Right ventricle myocardium superior (tissue), 1 donor: Measurements from ENCODE around the gene TJP2. TPM values are rescaled to one million over a fixed set of nuclear protein-coding genes. Genes with fewer than 3 reads are reported as not detected.

Experiments
- ATAC-seq: fragments of 200-7000 bp; cut with Tn5 transposase; one replicate; pipeline ENCODE4 v1.9.1; 2020; ENCODE audit warnings: mild to moderate bottlenecking; ENCODE audit not compliant: poor library complexity
- DNase-seq: peaks from one replicate; pipeline ENCODE4 v3.0.0-alpha.2; 2020
- intact Hi-C: fragments of 100-400 bp; cut with DNase I; formaldehyde crosslinking; loops from one replicate; pipeline ENCODE4 v1.11.2; 2022
- long read RNA-seq: library from polyadenylated mRNA; unstranded; transcript quantifications from one replicate; pipeline ENCODE4 v2.0.0, GENCODE V29; 2021
- total RNA-seq: library from RNA; stranded (reverse); fragmentation: NEBNext Ultra II Directional; extraction: Animal tissue kit (Norgen Biotek cat#: 25700); gene quantifications from one replicate; pipeline ENCODE4 v1.2.1, GENCODE V29; 2021
- donor health status: DM: no; HTN: yes; CAD: no; lungs with severe emphysema.

TJP2 gene
- total RNA-seq: 116 TPM
- long read RNA-seq, full-length matches to known transcripts: 8 of 170 reads
- long read RNA-seq, partial matches to known transcripts: 72 of 170 reads
- long read RNA-seq, other reads (novel, unspliced or antisense): 90 of 170 reads

DNA sequence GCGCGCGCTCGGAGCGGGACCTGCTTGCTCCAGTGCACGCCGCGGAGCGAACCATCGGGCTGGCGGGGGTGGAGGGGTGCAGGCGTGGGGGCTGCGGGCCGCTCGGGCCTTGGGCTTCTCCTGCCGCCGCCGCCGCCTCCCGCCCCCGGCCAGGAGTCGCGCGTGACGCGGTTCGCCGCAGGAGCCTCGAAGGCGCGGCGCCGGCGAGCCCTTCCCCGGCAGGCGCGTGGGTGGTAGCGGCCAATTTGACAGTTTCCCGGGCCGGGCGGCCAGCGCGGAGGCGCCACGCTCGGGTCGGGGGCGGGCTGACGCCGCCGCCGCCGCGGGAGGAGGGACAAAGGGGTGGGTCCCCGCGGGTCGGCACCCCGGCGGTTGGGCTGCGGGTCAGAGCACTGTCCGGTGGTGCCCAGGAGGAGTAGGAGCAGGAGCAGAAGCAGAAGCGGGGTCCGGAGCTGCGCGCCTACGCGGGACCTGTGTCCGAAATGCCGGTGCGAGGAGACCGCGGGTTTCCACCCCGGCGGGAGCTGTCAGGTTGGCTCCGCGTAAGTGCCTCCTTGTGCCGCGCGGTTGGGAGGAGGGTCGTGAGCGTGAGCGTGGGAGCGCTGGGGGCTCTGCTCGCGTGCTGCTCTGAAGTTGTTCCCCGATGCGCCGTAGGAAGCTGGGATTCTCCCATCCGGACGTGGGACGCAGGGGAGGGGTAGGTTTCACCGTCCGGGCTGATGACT, at the start of gene TJP2:
TSS of gene TJP2 (plus strand) at position 387 of the 725 bp plus-strand sequence. CDS start at position 483, 96 bp downstream.
- intact Hi-C loops: no loop called here
- ATAC-seq: peak; percentile 91
- DNase-seq: peak; percentile 89

- intact Hi-C loops: no loop called here
- ATAC-seq (peak; percentile 86), DNase-seq (no peak)
These were observed 43.3 kb upstream of the TJP2 start for GRCh38 chr9:69130456-69131441.

GRCh38 chr9:69131682-69132081, 42.4 kb upstream of the TJP2 start:
- intact Hi-C loops: no loop called here
- ATAC-seq (peak; percentile 34), DNase-seq (no peak)

- DNase-seq (no peak), ATAC-seq (no peak)
- intact Hi-C loops: no loop called here
These were observed 41.7 kb upstream of the TJP2 start for GRCh38 chr9:69132361-69132760.

DNA sequence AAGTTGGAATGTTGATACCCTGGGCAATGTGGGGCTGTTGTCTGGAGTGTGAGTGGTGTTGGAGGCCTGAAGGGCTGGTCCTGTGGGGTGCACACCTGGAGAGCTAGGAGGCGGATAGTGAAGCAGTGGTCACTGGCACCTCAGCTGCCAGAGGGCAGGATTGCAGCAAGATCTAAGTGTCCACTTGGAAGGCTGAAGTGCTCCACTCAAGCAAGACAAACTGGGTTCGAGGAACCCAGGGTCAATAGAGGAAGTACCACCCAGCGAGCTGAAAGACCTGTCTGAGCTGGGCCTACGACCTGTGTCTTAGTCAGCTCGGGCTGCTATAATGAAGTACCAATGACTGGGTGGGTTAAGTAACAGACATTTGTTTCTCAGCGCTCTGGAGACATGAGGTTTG, 39.7 kb upstream of the TJP2 start:
- no peak for ATAC-seq
- intact Hi-C loops: no loop called here
- no peak for DNase-seq

- intact Hi-C loops: no loop called here
- ATAC-seq (no peak), DNase-seq (no peak)
These were observed 37.9 kb upstream of the TJP2 start for GRCh38 chr9:69136185-69136584.

DNA sequence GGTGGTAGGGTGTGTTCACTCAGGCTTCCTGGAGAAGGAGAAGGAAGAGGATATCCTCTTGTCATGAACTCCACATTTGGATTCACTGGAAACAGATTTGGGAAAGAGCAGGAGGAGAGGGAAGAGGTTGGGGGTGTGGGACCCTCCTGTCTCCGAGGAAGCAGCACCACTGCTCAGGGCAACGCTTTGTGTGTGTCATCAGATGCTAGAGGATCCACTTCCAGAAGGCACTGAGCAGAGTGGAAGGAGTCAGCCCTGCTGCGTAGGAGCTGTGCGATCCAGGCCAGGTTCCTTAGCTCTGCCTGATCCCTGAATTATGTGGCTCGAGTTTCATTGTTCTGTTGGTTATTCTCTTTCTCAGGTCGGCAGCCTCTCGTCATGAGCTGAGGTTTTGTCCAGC, 37.3 kb upstream of the TJP2 start:
- no peak for DNase-seq
- intact Hi-C loops: no loop called here
- ATAC-seq: no peak

DNA sequence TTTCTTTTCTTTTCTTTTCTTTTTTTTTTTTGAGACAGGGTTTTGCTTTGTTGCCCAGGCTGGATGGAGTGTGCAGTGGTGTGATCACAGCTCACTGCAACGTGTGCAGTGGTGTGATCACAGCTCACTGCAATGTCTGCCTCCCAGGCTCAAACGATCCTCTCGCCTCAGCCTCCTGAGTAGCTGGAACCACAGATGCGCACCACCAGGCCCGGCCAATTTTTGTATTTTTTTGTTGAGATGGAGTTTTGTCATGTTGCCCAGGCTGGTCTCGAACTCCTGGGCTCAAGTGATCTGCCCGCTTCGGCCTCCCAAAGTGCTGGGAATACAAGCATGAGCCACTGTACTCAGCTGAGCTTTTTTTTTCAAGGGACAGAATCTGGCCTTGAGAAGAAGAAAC, 36.8 kb upstream of the TJP2 start:
- no peak for ATAC-seq
- intact Hi-C loops: no loop called here
- no peak for DNase-seq

GRCh38 chr9:69139596-69139995, 34.5 kb upstream of the TJP2 start:
- DNase-seq (no peak), ATAC-seq (peak; percentile 8)
- intact Hi-C loops: no loop called here

DNA sequence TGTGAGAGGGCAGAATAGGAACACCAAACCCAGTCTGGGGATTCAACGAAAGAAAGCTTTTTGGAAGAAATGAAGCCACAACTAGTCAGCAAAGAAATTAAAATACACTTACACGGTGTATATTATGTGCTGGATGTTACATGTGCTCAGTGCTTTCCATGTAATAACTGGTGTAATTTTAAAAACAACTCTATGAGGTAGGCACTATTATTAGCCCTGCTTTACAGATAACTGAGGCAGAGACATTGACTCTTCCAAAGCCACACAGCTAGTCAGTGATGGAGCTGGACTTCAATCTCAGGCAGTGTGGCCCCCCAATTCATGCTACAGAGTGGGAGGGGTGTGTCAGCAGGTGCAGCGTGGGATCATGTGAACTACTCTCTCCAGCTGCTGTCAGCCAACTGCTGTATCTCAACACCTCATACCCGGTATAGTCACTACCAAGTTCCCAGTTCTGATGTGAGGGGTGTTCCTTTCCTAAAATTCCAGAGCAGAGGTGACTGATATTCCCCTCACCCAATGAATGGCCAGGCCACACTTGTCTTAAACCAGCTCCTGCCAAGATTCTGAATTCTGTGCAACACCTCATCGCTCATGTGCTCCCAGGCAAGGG, 33.8 kb upstream of the TJP2 start:
- intact Hi-C loops: no loop called here
- ATAC-seq: peak; percentile 75
- no peak for DNase-seq

- ATAC-seq (no peak), DNase-seq (no peak)
- intact Hi-C loops: loop anchor here (2.0 kb wide), 1 partner anchor 29 kb away; no protein-coding TSS in a partner anchor
These were observed 32.2 kb upstream of the TJP2 start for GRCh38 chr9:69141851-69142250.

DNA sequence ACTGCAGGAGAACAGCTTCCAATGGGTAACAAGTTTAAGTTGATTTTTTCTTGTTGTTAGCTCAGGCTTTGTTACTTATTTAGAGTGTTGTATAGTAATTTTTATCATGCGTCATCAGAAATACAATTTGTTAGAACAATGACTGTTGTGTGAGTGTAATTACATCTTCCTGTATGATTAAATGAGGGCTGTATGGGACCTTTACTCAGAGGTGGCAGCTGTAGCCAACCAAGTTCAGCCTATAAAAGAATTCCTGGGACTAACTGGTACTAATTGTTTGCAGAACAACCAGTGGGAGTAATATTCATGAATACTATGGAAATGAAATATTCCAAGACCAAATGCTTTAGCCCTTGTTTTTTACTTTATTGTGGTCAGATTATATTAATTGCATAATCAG, 30.8 kb upstream of the TJP2 start:
- no peak for DNase-seq
- no peak for ATAC-seq

DNA sequence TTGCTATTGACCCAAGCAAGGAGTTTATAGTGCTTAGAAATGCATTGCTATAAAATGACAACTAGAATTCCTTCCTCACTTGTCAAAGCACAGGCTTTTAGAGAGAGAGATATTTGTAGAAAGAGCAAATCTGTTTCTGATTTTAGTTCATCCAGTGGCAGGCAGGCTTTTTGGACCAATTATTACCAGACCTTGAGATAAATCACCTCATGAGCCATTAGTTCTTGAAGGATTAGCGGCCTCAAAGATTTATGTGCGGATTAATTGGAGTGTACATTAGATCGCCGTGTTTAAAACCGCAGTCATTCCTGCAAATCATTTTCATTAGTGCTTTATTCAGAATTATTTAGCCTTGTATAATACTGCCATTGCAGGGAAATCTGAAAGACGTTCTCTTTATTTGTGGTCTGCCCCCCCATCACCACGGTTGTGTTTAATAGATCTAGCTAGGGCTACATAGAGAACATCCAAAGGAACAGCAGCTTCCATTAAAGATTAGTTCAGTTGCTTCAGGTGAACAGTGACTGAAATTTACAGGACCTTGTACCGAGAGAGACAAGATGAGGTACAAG, 28.8 kb upstream of the TJP2 start:
- no peak for ATAC-seq

More for the DNA sequence above, 30.8 kb upstream of the TJP2 start:
- intact Hi-C loops: loop anchor here (2.0 kb wide), 1 partner anchor 28 kb away; no protein-coding TSS in a partner anchor

GRCh38 chr9:69147041-69147834, 26.8 kb upstream of the TJP2 start:
- no peak for ATAC-seq

More for the DNA sequence above, 28.8 kb upstream of the TJP2 start:
- intact Hi-C loops: no loop called here
- DNase-seq: no peak

DNA sequence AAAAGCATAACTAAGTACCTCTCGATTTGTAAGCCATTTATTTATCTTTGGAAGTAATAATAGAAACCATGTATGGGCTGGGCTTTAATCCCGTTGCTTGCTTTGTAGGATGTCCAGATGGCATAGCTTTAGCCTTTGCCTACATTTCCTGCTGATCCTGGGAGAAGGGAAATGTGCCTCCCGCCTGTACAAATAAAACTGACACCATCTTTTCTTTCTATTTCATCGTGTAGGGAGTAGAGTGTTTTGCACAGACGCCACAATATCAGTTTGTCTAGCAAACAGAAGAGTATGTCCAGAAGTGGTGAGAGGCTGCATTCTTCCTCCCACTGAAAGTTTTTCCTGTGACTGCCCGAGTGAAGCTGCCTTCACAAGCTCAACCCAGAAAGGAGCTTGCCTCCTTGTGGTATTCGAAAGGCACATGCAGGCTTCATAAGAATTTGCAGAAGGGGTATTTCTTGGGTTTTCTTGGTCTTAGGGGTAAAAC, 24.7 kb upstream of the TJP2 start:
- ATAC-seq: peak; percentile 38
- intact Hi-C loops: no loop called here
- DNase-seq: no peak

More at GRCh38 chr9:69147041-69147834, 26.8 kb upstream of the TJP2 start:
- intact Hi-C loops: no loop called here
- DNase-seq: no peak

GRCh38 chr9:69151506-69151905, 22.6 kb upstream of the TJP2 start:
- ATAC-seq (no peak), DNase-seq (no peak)
- intact Hi-C loops: no loop called here

GRCh38 chr9:69153707-69154521, 20.2 kb upstream of the TJP2 start:
- ATAC-seq: no peak
- intact Hi-C loops: no loop called here

More at GRCh38 chr9:69153707-69154521, 20.2 kb upstream of the TJP2 start:
- no peak for DNase-seq
